Neural cell (in vitro differentiated cells): Measurements from ENCODE around the gene DNAJC7. TPM values are rescaled to one million over a fixed set of nuclear protein-coding genes. Genes with fewer than 3 reads are reported as not detected.

ENCODE experiments used
- H2AFZ ChIP-seq: fragments of 200-600, 300-800 bp; sonication (generic), shearing (Covaris generic); 2 replicates; pipeline ENCODE4 v1.6.0; 2014; ENCODE audit warnings: low read depth, mild to moderate bottlenecking, antibody characterized with exemption, low read length, moderate library complexity
- H3F3A ChIP-seq: fragments of 200-600 bp; shearing (Covaris generic); 2 replicates; pipeline ENCODE4 v1.6.1; 2016; ENCODE audit warnings: mild to moderate bottlenecking, moderate library complexity, mixed read lengths, antibody characterized with exemption, low read length; ENCODE audit not compliant: insufficient read depth, poor library complexity, severe bottlenecking
- H3K27ac ChIP-seq: fragments of 200-600, 300-800 bp; sonication (generic), shearing (Covaris generic); 2 replicates; pipeline ENCODE4 v1.5.1; 2014; ENCODE audit warnings: mild to moderate bottlenecking, low read length, moderate library complexity
- H3K27me3 ChIP-seq: fragments of 300-800, 200-600 bp; sonication (generic), shearing (Covaris generic); 2 replicates; pipeline ENCODE4 v1.6.0; 2014; ENCODE audit warnings: mild to moderate bottlenecking, low read depth, low read length, moderate library complexity; ENCODE audit not compliant: insufficient read depth
- H3K36me3 ChIP-seq: fragments of 300-800, 200-600 bp; sonication (generic), shearing (Covaris generic); 2 replicates; pipeline ENCODE4 v1.5.1; 2014; ENCODE audit warnings: mild to moderate bottlenecking, antibody characterized with exemption, low read length, moderate library complexity; ENCODE audit not compliant: insufficient read depth
- H3K4me2 ChIP-seq: fragments of 300-800, 200-600 bp; sonication (generic), shearing (Covaris generic); 2 replicates; pipeline ENCODE4 v1.6.0; 2014; ENCODE audit warnings: mild to moderate bottlenecking, low read length
- H3K4me3 ChIP-seq: fragments of 300-800, 200-600 bp; sonication (generic), shearing (Covaris generic); 2 replicates; pipeline ENCODE4 v1.5.1; 2014; ENCODE audit warnings: mild to moderate bottlenecking, low read length, moderate library complexity
- H3K79me2 ChIP-seq: fragments of 200-600 bp; shearing (Covaris generic); replicated peaks from 2 replicates; pipeline ENCODE4 v1.6.0; 2014; ENCODE audit warnings: mild to moderate bottlenecking, low read length, moderate library complexity; ENCODE audit not compliant: insufficient read depth
- H3K9ac ChIP-seq: fragments of 300-800, 200-600 bp; sonication (generic), shearing (Covaris generic); 2 replicates; pipeline ENCODE4 v1.6.1; 2016; ENCODE audit warnings: mild to moderate bottlenecking, low read length, mixed read lengths
- H3K9me2 ChIP-seq: fragments of 200-600 bp; shearing (Covaris generic); 2 replicates; pipeline ENCODE4 v1.6.1; 2016; ENCODE audit warnings: mild to moderate bottlenecking, low read length, mixed read lengths; ENCODE audit not compliant: insufficient read depth
- H3K9me3 ChIP-seq: fragments of 200-600, 300-800 bp; sonication (generic), shearing (Covaris generic); 2 replicates; pipeline ENCODE4 v1.6.1; 2016; ENCODE audit warnings: mild to moderate bottlenecking, mixed run types, low read length, moderate library complexity, mixed read lengths
- H4K20me1 ChIP-seq: fragments of 200-600 bp; shearing (Covaris generic); 2 replicates; pipeline ENCODE4 v1.6.1; 2016; ENCODE audit warnings: mild to moderate bottlenecking, mixed run types; ENCODE audit not compliant: insufficient read depth
- EP300 ChIP-seq: fragments of 450-650 bp; conservative IDR thresholded peaks from 2 replicates; pipeline ENCODE4 v1.6.1; 2014; ENCODE audit warnings: antibody characterized with exemption, mild to moderate bottlenecking, moderate library complexity; ENCODE audit not compliant: poor library complexity, severe bottlenecking
- EZH2 ChIP-seq: fragments of 200-600, 300-800 bp; shearing (Covaris generic), sonication (generic); IDR thresholded peaks from 2 replicates; pipeline ENCODE4 v1.6.1; 2014; ENCODE audit warnings: antibody characterized with exemption, low read length, borderline replicate concordance, mild to moderate bottlenecking; ENCODE audit not compliant: insufficient read depth, poor library complexity, severe bottlenecking
- MXI1 ChIP-seq: fragments of 450-650 bp; conservative IDR thresholded peaks from 2 replicates; pipeline ENCODE4 v1.6.1; 2014; ENCODE audit warnings: antibody characterized with exemption, mild to moderate bottlenecking; ENCODE audit not compliant: poor library complexity, severe bottlenecking
- POLR2AphosphoS5 ChIP-seq: IDR thresholded peaks from 2 replicates; pipeline ENCODE4 v1.6.1; 2012
- RAD21 ChIP-seq: fragments of 450-650 bp; conservative IDR thresholded peaks from 2 replicates; pipeline ENCODE4 v1.6.1; 2014; ENCODE audit warnings: antibody characterized with exemption, mild to moderate bottlenecking, moderate library complexity
- SMC3 ChIP-seq: fragments of 450-650 bp; conservative IDR thresholded peaks from 2 replicates; pipeline ENCODE4 v1.6.1; 2014; ENCODE audit warnings: antibody characterized with exemption, mild to moderate bottlenecking, moderate library complexity; ENCODE audit not compliant: poor library complexity
- TAF1 ChIP-seq: IDR thresholded peaks from 2 replicates; pipeline ENCODE4 v1.6.1; 2012; ENCODE audit warnings: low read depth
- polyA plus RNA-seq: library from polyadenylated mRNA; depleted of rRNA; stranded (reverse); fragments of >200 nt; gene quantifications from 2 replicates; pipeline ENCODE4 v1.2.3, GENCODE V29; 2014
- TF ChIP-seq, protein P1 (sequence below): fragments of 450-650 bp; IDR thresholded peaks from 2 replicates; pipeline ENCODE4 v1.5.1; 2014; ENCODE audit warnings: antibody characterized with exemption, mild to moderate bottlenecking, moderate library complexity; ENCODE audit not compliant: poor library complexity, severe bottlenecking
- TF ChIP-seq, protein P2 (sequence below): IDR thresholded peaks from 2 replicates; pipeline ENCODE4 v1.6.1; 2012; ENCODE audit warnings: borderline replicate concordance

Gene DNAJC7
- polyA plus RNA-seq, 1 donor from 2014 or later: 126 TPM

DNA sequence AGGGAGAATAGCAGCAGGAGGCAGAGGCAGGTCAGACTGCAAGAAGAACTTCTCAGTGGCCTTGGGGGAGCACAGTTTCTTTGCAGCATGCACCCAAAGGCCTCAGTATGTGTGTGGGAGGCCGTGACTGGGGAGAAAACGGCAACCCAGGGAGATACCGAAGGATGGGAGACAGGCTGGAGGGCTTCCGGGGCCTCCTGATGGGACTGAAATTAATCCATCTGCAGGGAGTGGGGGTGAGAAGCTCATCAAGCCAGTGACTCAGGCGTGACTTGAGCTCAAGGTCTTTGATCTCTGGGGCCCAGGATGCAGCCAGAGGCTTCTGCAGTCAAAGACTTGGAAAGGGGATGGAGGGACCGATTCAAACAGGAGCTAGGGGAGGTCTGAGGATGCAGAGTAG, 38.3 kb upstream of the DNAJC7 start:
- Histone ChIP-seq H3K27ac (no peak overlapping the region), H3K4me3 (no peak overlapping the region), H3K4me2 (no peak overlapping the region), H3K36me3 (no peaks in the 10 kb centered on the region), H3K9me3 (no peaks in the 10 kb centered on the region), H3K27me3 (peaks cover 7% of the 10 kb centered on the region), H3K9ac (no peak overlapping the region), H3K79me2 (no peaks in the 10 kb centered on the region), H4K20me1 (no peaks in the 10 kb centered on the region), H3K9me2 (no peaks in the 10 kb centered on the region), H3F3A (no peaks in the 10 kb centered on the region), H2AFZ (no peak overlapping the region)
- TF ChIP-seq EZH2 (no peak), TAF1 (no peak), SMC3 (no peak), POLR2AphosphoS5 (no peak), MXI1 (no peak), EP300 (no peak), RAD21 (no peak)
- TF ChIP-seq, protein P1, sequence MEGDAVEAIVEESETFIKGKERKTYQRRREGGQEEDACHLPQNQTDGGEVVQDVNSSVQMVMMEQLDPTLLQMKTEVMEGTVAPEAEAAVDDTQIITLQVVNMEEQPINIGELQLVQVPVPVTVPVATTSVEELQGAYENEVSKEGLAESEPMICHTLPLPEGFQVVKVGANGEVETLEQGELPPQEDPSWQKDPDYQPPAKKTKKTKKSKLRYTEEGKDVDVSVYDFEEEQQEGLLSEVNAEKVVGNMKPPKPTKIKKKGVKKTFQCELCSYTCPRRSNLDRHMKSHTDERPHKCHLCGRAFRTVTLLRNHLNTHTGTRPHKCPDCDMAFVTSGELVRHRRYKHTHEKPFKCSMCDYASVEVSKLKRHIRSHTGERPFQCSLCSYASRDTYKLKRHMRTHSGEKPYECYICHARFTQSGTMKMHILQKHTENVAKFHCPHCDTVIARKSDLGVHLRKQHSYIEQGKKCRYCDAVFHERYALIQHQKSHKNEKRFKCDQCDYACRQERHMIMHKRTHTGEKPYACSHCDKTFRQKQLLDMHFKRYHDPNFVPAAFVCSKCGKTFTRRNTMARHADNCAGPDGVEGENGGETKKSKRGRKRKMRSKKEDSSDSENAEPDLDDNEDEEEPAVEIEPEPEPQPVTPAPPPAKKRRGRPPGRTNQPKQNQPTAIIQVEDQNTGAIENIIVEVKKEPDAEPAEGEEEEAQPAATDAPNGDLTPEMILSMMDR: no peak
- TF ChIP-seq, protein P2, sequence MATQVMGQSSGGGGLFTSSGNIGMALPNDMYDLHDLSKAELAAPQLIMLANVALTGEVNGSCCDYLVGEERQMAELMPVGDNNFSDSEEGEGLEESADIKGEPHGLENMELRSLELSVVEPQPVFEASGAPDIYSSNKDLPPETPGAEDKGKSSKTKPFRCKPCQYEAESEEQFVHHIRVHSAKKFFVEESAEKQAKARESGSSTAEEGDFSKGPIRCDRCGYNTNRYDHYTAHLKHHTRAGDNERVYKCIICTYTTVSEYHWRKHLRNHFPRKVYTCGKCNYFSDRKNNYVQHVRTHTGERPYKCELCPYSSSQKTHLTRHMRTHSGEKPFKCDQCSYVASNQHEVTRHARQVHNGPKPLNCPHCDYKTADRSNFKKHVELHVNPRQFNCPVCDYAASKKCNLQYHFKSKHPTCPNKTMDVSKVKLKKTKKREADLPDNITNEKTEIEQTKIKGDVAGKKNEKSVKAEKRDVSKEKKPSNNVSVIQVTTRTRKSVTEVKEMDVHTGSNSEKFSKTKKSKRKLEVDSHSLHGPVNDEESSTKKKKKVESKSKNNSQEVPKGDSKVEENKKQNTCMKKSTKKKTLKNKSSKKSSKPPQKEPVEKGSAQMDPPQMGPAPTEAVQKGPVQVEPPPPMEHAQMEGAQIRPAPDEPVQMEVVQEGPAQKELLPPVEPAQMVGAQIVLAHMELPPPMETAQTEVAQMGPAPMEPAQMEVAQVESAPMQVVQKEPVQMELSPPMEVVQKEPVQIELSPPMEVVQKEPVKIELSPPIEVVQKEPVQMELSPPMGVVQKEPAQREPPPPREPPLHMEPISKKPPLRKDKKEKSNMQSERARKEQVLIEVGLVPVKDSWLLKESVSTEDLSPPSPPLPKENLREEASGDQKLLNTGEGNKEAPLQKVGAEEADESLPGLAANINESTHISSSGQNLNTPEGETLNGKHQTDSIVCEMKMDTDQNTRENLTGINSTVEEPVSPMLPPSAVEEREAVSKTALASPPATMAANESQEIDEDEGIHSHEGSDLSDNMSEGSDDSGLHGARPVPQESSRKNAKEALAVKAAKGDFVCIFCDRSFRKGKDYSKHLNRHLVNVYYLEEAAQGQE: no peak

DNA sequence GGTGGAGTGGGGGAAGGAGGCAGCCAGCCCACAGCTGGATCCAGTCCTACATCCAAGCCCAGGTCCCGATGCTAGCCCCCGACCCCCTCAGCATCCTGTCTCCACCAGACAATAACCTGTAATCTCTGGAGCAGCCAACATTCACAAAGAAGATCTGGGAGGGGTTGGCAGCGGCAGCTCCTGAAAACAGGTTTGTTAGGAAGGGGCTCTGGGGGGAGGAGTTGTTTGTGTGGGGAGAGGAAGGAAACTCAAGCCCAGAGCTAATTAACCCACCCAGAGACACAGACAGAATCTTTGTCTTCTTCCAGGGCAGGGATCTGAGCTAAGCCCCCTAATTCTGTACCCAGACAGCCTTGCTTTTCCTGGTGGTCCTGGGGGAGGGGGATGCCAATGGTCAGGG, 37.8 kb upstream of the DNAJC7 start:
- Histone ChIP-seq H2AFZ (no peak overlapping the region), H3K9ac (no peak overlapping the region), H3F3A (no peaks in the 10 kb centered on the region), H4K20me1 (no peaks in the 10 kb centered on the region), H3K79me2 (no peaks in the 10 kb centered on the region), H3K27me3 (peaks cover 7% of the 10 kb centered on the region), H3K9me2 (no peaks in the 10 kb centered on the region), H3K4me3 (no peak overlapping the region), H3K27ac (no peak overlapping the region), H3K4me2 (no peak overlapping the region), H3K36me3 (no peaks in the 10 kb centered on the region), H3K9me3 (no peaks in the 10 kb centered on the region)
- no peak for TF ChIP-seq TAF1
- TF ChIP-seq POLR2AphosphoS5: no peak
- TF ChIP-seq, protein P1: no peak
- TF ChIP-seq RAD21: no peak
